IMR-90 (cell line): ENCODE results near the gene OTOG. TPM values are rescaled to one million over a fixed set of nuclear protein-coding genes. Genes with fewer than 3 reads are reported as not detected.

ENCODE experiments used
- ATAC-seq: fragments of 200-7000 bp; cut with Tn5 transposase; 2 replicates; pipeline ENCODE4 v1.9.1; 2020; ENCODE audit warnings: low read depth, mild to moderate bottlenecking, moderate library complexity
- BruUV-seq: library from RNA; stranded (reverse); fragments of 400-500 nt; replicated peaks from 2 replicates; lab custom pipeline; 2021; lab: Mats Ljungman, UMichigan
- CTCF ChIA-PET: fragments of 300-600 bp; formaldehyde crosslinking; extraction: SDS; loops from one replicate; lab custom pipeline; 2021; ENCODE audit warnings: antibody characterized with exemption; lab: Yijun Ruan, JAX
- POLR2A ChIA-PET: fragments of 300-600 bp; sonication (Branson Sonifier 250); formaldehyde crosslinking; loops from one replicate; lab custom pipeline; 2022; ENCODE audit warnings: antibody characterized with exemption; ENCODE audit not compliant: unreplicated experiment; lab: Charles Lee
- DNase-seq: peaks from one replicate; pipeline ENCODE4 v3.0.0; 2013
- H2AFZ ChIP-seq: replicated peaks from 2 replicates; pipeline ENCODE3; 2013; ENCODE audit warnings: low read length, mild to moderate bottlenecking; ENCODE audit not compliant: poor library complexity
- H2AK5ac ChIP-seq: 2 replicates; pipeline ENCODE4 v1.6.1; 2013; ENCODE audit warnings: low read depth, low read length, inconsistent platforms
- H2AK9ac ChIP-seq: replicated peaks from 2 replicates; pipeline ENCODE3; 2013; ENCODE audit warnings: mild to moderate bottlenecking, low read depth, low read length, moderate library complexity; ENCODE audit not compliant: poor library complexity
- H2BK120ac ChIP-seq: 2 replicates; pipeline ENCODE4 v1.6.1; 2013; ENCODE audit warnings: low read depth, low read length, inconsistent platforms
- H2BK15ac ChIP-seq: 3 replicates; pipeline ENCODE4 v1.6.1; 2013; ENCODE audit warnings: low read depth, low read length, inconsistent platforms
- H2BK20ac ChIP-seq: 2 replicates; pipeline ENCODE4 v1.6.1; 2013; ENCODE audit warnings: low read depth, mild to moderate bottlenecking, inconsistent platforms, low read length, moderate library complexity
- H2BK5ac ChIP-seq: 2 replicates; pipeline ENCODE4 v1.6.1; 2013; ENCODE audit warnings: mild to moderate bottlenecking, low read depth, low read length, inconsistent platforms; ENCODE audit not compliant: poor library complexity, severe bottlenecking
- H3K14ac ChIP-seq: replicated peaks from 2 replicates; pipeline ENCODE4 v1.6.1; 2013; ENCODE audit warnings: low read depth, low read length, inconsistent platforms
- H3K18ac ChIP-seq: 2 replicates; pipeline ENCODE4 v1.6.1; 2013; ENCODE audit warnings: low read depth, low read length, control low read depth
- H3K23ac ChIP-seq: 2 replicates; pipeline ENCODE4 v1.6.1; 2013; ENCODE audit warnings: low read depth, low read length, inconsistent platforms
- H3K27ac ChIP-seq: 2 replicates; pipeline ENCODE4 v1.5.1; 2013; ENCODE audit warnings: mild to moderate bottlenecking, control low read depth, low read length; ENCODE audit not compliant: insufficient read depth
- H3K27me3 ChIP-seq: 2 replicates; pipeline ENCODE4 v1.6.1; 2013; ENCODE audit warnings: low read length; ENCODE audit not compliant: control insufficient read depth, insufficient read depth
- H3K36me3 ChIP-seq: 2 replicates; pipeline ENCODE4 v1.6.1; 2013; ENCODE audit warnings: low read length, mixed read lengths; ENCODE audit not compliant: control insufficient read depth, insufficient read depth
- H3K4ac ChIP-seq: 2 replicates; pipeline ENCODE4 v1.6.1; 2013; ENCODE audit warnings: low read depth, low read length, inconsistent platforms
- H3K4me1 ChIP-seq: 2 replicates; pipeline ENCODE4 v1.6.1; 2013; ENCODE audit warnings: low read length, mixed read lengths; ENCODE audit not compliant: control insufficient read depth, insufficient read depth
- H3K4me2 ChIP-seq: 2 replicates; pipeline ENCODE4 v1.6.1; 2013; ENCODE audit warnings: low read depth, mild to moderate bottlenecking, control low read depth, low read length, moderate library complexity
- H3K4me3 ChIP-seq: 2 replicates; pipeline ENCODE4 v1.5.1; 2013; ENCODE audit warnings: low read depth, mild to moderate bottlenecking, control low read depth, low read length, moderate library complexity; ENCODE audit not compliant: insufficient read depth
- H3K56ac ChIP-seq: 2 replicates; pipeline ENCODE4 v1.6.1; 2013; ENCODE audit warnings: low read length, inconsistent platforms; ENCODE audit not compliant: insufficient read depth; ENCODE audit errors: extremely low read depth
- H3K79me1 ChIP-seq, 2 experiments: 2 replicates each; pipeline ENCODE4 v1.6.1; 2013; ENCODE audit warnings: low read length in 2 of 2, inconsistent platforms in 1 of 2, low read depth in 1 of 2
- H3K9ac ChIP-seq: 2 replicates; pipeline ENCODE4 v1.6.1; 2013; ENCODE audit warnings: low read depth, low read length, control low read depth
- H3K9me1 ChIP-seq: 2 replicates; pipeline ENCODE4 v1.6.1; 2013; ENCODE audit warnings: low read length, inconsistent platforms; ENCODE audit not compliant: insufficient read depth
- H3K9me3 ChIP-seq: 2 replicates; pipeline ENCODE4 v1.6.1; 2013; ENCODE audit warnings: low read length; ENCODE audit not compliant: control insufficient read depth, insufficient read depth
- H4K20me1 ChIP-seq: 2 replicates; pipeline ENCODE4 v1.6.1; 2013; ENCODE audit warnings: low read length, inconsistent platforms; ENCODE audit not compliant: insufficient read depth
- H4K5ac ChIP-seq: 2 replicates; pipeline ENCODE4 v1.6.1; 2013; ENCODE audit warnings: mild to moderate bottlenecking, low read depth, low read length, control low read depth
- H4K8ac ChIP-seq, 2 experiments: 2 replicates each; pipeline ENCODE4 v1.6.1; 2013; ENCODE audit warnings: low read depth in 2 of 2, low read length in 2 of 2, control low read depth in 1 of 2, inconsistent platforms in 1 of 2
- H4K91ac ChIP-seq: 2 replicates; pipeline ENCODE4 v1.6.1; 2013; ENCODE audit warnings: low read depth, low read length, inconsistent platforms; ENCODE audit not compliant: insufficient read depth
- BHLHE40 ChIP-seq: fragments of 150-350 bp; IDR thresholded peaks from 2 replicates; pipeline ENCODE4 v1.6.1; 2016; ENCODE audit warnings: mild to moderate bottlenecking, low read depth, low read length
- FOS ChIP-seq: fragments of 150-350 bp; IDR thresholded peaks from 2 replicates; pipeline ENCODE4 v1.6.1; 2016; ENCODE audit warnings: low read depth, low read length
- MAFK ChIP-seq: IDR thresholded peaks from 2 replicates; pipeline ENCODE4 v1.6.1; 2012; ENCODE audit warnings: low read depth, low read length, improper control_type of control experiment
- MAZ ChIP-seq: IDR thresholded peaks from 2 replicates; pipeline ENCODE4 v1.6.1; 2012; ENCODE audit warnings: low read depth, mild to moderate bottlenecking, low read length, improper control_type of control experiment, moderate library complexity, borderline replicate concordance
- POLR2A ChIP-seq: IDR thresholded peaks from 2 replicates; pipeline ENCODE4 v1.6.1; 2012; ENCODE audit warnings: mild to moderate bottlenecking, low read depth, low read length
- RAD21 ChIP-seq: IDR thresholded peaks from 2 replicates; pipeline ENCODE4 v1.6.1; 2012; ENCODE audit warnings: low read length, improper control_type of control experiment
- RCOR1 ChIP-seq: IDR thresholded peaks from 2 replicates; pipeline ENCODE4 v1.6.1; 2012; ENCODE audit warnings: mild to moderate bottlenecking, low read length, improper control_type of control experiment; ENCODE audit not compliant: insufficient replicate concordance
- RFX5 ChIP-seq: IDR thresholded peaks from 2 replicates; pipeline ENCODE4 v1.8.0; 2012; ENCODE audit warnings: low read depth, mild to moderate bottlenecking, low read length, moderate library complexity
- SMC3 ChIP-seq: fragments of 150-350 bp; IDR thresholded peaks from 2 replicates; pipeline ENCODE4 v1.6.1; 2016; ENCODE audit warnings: low read depth, mild to moderate bottlenecking, antibody characterized with exemption, low read length, moderate library complexity
- WGBS, 2 experiments: methylation state at CpG; one replicate each; pipeline versions ENCODE4 v1.1.5 to v1.1.7; 2013; ENCODE audit warnings: missing lambda C conversion rate in 2 of 2; ENCODE audit not compliant: insufficient read length in 1 of 2; ENCODE audit errors: extremely low coverage in 2 of 2; 5-methylcytosine and 5-hydroxymethylcytosine counted together
- dilution Hi-C: fragments of 300-500 bp; cut with HindIII; formaldehyde crosslinking; loops from one replicate; pipeline ENCODE4 v1.14.3; 2018; ENCODE audit warnings: low sequenced_read_pairs; ENCODE audit not compliant: unreplicated experiment
- in situ Hi-C: fragments of 300-500 bp; cut with MboI; formaldehyde crosslinking; loops from 3 replicates; pipeline ENCODE4 v1.14.3; 2019; ENCODE audit warnings: low sequenced_read_pairs, inconsistent platforms, mixed read lengths
- intact Hi-C: fragments of 100-400 bp; cut with micrococcal nuclease; formaldehyde crosslinking; loops from 2 replicates; pipeline ENCODE4 v1.10.0; 2022
- polyA plus RNA-seq, 3 experiments: library from polyadenylated mRNA; depleted of rRNA; stranded (reverse); fragments of >200 nt; gene quantifications; 2 replicates each; pipeline ENCODE4 v1.2.3, GENCODE V29; 2012; ENCODE audit warnings: low replicate concordance in 1 of 3
- total RNA-seq: library from RNA; depleted of rRNA; stranded (reverse); fragments of >200 nt; gene quantifications from 2 replicates; pipeline ENCODE4 v1.2.3, GENCODE V29; 2012
- TF ChIP-seq, protein P1 (sequence below): conservative IDR thresholded peaks from 2 replicates; pipeline ENCODE4 v1.5.1; 2012; ENCODE audit warnings: mild to moderate bottlenecking, low read depth, low read length, improper control_type of control experiment
- TF ChIP-seq, protein P2 (sequence below): fragments of 150-350 bp; IDR thresholded peaks from 2 replicates; pipeline ENCODE4 v1.6.1; 2017; ENCODE audit warnings: mild to moderate bottlenecking, antibody characterized with exemption, low read length, low read depth
- TF ChIP-seq, protein P3 (sequence below): fragments of 150-350 bp; IDR thresholded peaks from 2 replicates; pipeline ENCODE4 v1.6.1; 2016; ENCODE audit warnings: low read depth, mild to moderate bottlenecking, low read length, moderate library complexity, borderline replicate concordance

OTOG gene
- total and polyA plus RNA-seq, 2 of the 4 experiments (the other 2 are of a cell fraction), result not detected

DNA sequence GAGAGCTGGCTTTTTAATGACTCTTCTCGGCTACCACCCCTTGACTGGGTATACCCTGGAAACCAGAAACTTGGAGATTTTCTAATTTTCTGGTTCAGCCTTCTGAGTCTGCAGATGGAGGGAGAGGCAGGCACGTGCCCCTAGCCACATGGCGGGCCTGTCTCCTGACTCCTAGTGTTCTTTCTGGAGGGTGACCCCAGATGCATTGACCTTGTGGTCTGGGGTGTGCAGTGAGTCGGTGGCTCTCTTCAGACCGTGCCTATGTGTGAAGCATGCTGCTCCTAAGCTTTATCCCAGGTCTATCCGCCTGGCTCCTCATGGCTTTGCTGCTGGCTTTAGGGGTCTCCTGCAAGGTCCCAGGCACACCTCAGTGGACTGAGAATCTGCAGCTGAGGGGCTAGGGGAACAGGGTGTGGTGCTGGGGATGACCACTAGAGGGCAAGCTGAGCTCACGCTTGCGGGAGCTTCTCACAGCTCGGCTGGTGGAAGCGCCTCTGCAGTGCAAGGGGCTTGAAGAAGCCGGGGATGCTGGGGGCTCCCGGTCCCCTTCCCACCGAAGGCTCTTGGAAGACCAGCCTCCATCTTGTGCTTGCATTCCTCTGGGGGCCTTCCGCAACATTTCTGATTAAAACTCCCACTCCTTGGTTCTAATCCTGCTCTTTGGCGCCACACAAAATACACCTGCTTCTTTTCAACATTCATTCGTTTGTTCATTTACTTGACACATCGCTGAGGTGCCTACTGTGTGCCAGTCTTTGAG is 51.8 kb downstream of the OTOG start:
- in situ Hi-C loops (loop anchor here (5.0 kb wide), 2 partner anchors 128 to 378 kb away; no protein-coding TSS in a partner anchor), intact Hi-C loops (loop anchor here (1.0 to 2.0 kb wide), 3 partner anchors 124 to 379 kb away; no protein-coding TSS in a partner anchor), dilution Hi-C loops (loop anchor here (10.0 kb wide), 1 partner anchor 386 kb away; no protein-coding TSS in a partner anchor)
- Histone ChIP-seq H4K5ac (no peak overlapping the region), H3K36me3 (no peaks in the 10 kb centered on the region), H2BK20ac (no peak overlapping the region), H4K91ac (no peak overlapping the region), H4K8ac (no peak overlapping the region), H3K4me3 (no peak overlapping the region), H4K20me1 (no peaks in the 10 kb centered on the region), H3K4ac (no peak overlapping the region), H3K23ac (no peak overlapping the region), H3K4me1 (no peaks in the 10 kb centered on the region), H3K79me1 (no peaks in the 10 kb centered on the region), H3K56ac (no peak overlapping the region), H2AK5ac (no peak overlapping the region), H3K14ac (no peak overlapping the region), H3K9me3 (no peaks in the 10 kb centered on the region), H3K18ac (no peak overlapping the region), H2AK9ac (no peak overlapping the region), H2BK120ac (no peak overlapping the region), H2AFZ (peak overlapping the region; percentile 2), H2BK15ac (no peak overlapping the region), H2BK5ac (no peak overlapping the region), H3K27ac (no peak overlapping the region), H3K4me2 (no peak overlapping the region), H3K9me1 (no peaks in the 10 kb centered on the region), H3K9ac (no peak overlapping the region), H3K27me3 (peaks cover 7% of the 10 kb centered on the region)
- CTCF ChIA-PET, result interaction anchor here (0.7 to 1.8 kb wide), 10 partner anchors 13 to 388 kb away, joined by 3 to 9 read pairs (median 4); no protein-coding TSS in a partner anchor
- TF ChIP-seq, protein P1, sequence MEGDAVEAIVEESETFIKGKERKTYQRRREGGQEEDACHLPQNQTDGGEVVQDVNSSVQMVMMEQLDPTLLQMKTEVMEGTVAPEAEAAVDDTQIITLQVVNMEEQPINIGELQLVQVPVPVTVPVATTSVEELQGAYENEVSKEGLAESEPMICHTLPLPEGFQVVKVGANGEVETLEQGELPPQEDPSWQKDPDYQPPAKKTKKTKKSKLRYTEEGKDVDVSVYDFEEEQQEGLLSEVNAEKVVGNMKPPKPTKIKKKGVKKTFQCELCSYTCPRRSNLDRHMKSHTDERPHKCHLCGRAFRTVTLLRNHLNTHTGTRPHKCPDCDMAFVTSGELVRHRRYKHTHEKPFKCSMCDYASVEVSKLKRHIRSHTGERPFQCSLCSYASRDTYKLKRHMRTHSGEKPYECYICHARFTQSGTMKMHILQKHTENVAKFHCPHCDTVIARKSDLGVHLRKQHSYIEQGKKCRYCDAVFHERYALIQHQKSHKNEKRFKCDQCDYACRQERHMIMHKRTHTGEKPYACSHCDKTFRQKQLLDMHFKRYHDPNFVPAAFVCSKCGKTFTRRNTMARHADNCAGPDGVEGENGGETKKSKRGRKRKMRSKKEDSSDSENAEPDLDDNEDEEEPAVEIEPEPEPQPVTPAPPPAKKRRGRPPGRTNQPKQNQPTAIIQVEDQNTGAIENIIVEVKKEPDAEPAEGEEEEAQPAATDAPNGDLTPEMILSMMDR, result peak; percentile 90
- TF ChIP-seq RCOR1, result no peak
- TF ChIP-seq BHLHE40, result no peak
- TF ChIP-seq RFX5, result no peak
- peak; percentile 59 for TF ChIP-seq SMC3
- TF ChIP-seq, protein P2, sequence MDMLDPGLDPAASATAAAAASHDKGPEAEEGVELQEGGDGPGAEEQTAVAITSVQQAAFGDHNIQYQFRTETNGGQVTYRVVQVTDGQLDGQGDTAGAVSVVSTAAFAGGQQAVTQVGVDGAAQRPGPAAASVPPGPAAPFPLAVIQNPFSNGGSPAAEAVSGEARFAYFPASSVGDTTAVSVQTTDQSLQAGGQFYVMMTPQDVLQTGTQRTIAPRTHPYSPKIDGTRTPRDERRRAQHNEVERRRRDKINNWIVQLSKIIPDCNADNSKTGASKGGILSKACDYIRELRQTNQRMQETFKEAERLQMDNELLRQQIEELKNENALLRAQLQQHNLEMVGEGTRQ, result no peak
- TF ChIP-seq MAZ, result no peak
- TF ChIP-seq, protein P3, sequence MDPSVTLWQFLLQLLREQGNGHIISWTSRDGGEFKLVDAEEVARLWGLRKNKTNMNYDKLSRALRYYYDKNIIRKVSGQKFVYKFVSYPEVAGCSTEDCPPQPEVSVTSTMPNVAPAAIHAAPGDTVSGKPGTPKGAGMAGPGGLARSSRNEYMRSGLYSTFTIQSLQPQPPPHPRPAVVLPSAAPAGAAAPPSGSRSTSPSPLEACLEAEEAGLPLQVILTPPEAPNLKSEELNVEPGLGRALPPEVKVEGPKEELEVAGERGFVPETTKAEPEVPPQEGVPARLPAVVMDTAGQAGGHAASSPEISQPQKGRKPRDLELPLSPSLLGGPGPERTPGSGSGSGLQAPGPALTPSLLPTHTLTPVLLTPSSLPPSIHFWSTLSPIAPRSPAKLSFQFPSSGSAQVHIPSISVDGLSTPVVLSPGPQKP, result no peak
- TF ChIP-seq POLR2A, result no peak
- no peak for TF ChIP-seq MAFK
- TF ChIP-seq RAD21, result peak; percentile 90
- no peak for TF ChIP-seq FOS
- ATAC-seq (peak; percentile 98), DNase-seq (peak; percentile 55)
- no TSS peak for BruUV-seq
- POLR2A ChIA-PET, result no interaction called here
- 38% methylated on average over 5 of the region's 17 CpGs; no CpG with 5 or more reads in 1 of the 2 experiments for WGBS, 2 experiments
